Activated CD8-positive, alpha-beta memory T cell treated with anti-CD3 and anti-CD28 coated beads, Interleukin-2, amount 50 U/mL, for 1 hour (primary cell): ENCODE results near the gene CMSS1.
"Not testable (repeated sequence)": the region's sequence is repeated elsewhere in the genome, so short reads cannot be mapped to it uniquely, and the experiment has no call there.

Source experiments
- DNase-seq: peaks from one replicate; pipeline ENCODE4 v3.0.0-alpha.2; 2020; ENCODE audit errors: extremely low read depth

The CMSS1 gene

GRCh38 chr3:100227511-100227921, 409.9 kb downstream of the CMSS1 start:
- DNase-seq, result no peak

GRCh38 chr3:100228247-100228646, 410.6 kb downstream of the CMSS1 start:
- no peak for DNase-seq

- DNase-seq, result not testable (repeated sequence)
Observed at GRCh38 chr3:100229188-100229587, 411.5 kb downstream of the CMSS1 start.

GRCh38 chr3:100230710-100231109, 413.0 kb downstream of the CMSS1 start:
- DNase-seq, result no peak
